NCI-H345 treated with DMSO at 0.1 percent for 48 hours (cell line): ENCODE results near the gene KCNT2.

Source experiments
- DNase-seq: peaks from one replicate; lab custom pipeline; 2025; ENCODE audit not compliant: unreplicated experiment; lab: John Stamatoyannopoulos, UW

The KCNT2 gene

DNA sequence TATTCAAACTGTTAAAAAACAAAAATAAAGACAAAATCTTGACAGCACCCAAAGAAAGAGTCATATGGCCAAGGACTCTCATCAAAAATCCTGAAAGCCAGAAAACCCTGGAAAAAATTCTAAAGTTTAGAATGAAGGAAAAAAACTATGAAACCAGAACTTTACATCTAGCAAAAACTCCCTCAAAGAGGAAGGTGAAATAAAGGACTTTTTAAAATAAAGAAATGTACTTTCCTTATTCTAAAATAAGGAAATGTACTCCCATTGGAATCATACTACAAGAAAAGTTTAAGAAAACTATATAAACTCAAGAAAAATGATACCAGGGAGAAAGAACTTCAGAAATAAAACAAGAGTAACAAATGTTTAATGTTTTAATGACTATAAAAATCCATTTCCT is 206.3 kb downstream of the KCNT2 start:
- DNase-seq: no peak

- DNase-seq: no peak
These were observed 206.8 kb downstream of the KCNT2 start for GRCh38 chr1:196401452-196401833.

- no peak for DNase-seq
These were observed 207.5 kb downstream of the KCNT2 start for GRCh38 chr1:196400478-196401451.

GRCh38 chr1:196399713-196400112 is 208.5 kb downstream of the KCNT2 start:
- DNase-seq: no peak

GRCh38 chr1:196393742-196394141 is 214.5 kb downstream of the KCNT2 start:
- no peak for DNase-seq

GRCh38 chr1:196393282-196393681 is 215.0 kb downstream of the KCNT2 start:
- no peak for DNase-seq

DNA sequence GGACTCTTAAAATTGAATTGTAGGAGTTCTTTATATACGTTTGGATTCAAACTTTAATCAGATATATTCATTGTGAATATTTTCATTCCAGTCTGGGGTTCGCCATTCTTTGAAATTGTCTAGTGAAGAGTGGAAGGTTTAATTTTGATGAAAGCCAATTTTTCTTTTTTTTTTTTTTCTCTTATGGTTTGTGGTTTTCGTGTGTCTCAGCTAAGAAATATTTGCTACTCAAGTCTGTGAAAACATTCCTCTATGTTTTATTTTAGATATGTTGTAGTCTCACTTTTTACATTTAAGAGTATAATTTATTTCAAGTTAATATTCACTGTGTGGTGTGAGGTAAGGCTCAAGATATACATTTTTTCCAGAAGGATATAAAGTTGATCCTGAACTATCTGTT is 220.5 kb downstream of the KCNT2 start:
- DNase-seq: no peak

DNA sequence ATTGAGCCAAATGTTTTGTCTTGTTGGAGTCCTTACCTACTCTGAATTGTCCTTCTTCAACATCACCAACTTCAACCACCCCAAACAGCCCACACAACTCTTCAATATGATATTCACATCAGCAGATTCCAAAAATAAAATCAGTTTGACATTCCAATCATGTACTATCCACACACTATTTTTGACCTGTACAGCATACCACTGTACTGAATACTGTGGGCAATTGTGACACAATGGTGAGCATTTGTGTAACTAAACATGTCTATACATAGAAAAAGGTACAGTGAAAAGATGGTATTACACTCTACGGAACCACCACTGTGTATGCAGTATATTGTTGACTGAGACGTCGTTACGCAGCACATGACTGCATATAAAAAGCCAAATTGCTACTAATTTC is 223.1 kb downstream of the KCNT2 start:
- no peak for DNase-seq

DNA sequence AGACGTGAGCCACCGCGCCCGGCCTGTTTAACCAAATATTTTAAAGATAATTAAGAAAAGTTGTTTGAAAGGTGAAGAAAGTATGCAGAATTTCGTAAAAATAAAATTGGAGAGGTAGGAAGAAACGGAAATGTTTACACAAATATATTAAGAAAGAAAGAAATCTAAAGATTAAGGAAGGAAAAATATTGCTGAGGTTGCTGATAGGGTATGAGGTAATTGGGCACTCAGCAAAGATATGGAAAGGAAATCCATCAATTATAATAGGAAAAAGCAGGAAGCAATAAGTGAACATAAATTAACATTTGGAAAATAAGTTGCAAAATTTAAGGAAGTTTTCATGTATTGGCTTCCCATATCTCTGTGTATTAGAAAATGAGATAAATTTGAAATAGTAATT is 225.9 kb downstream of the KCNT2 start:
- DNase-seq: no peak

DNA sequence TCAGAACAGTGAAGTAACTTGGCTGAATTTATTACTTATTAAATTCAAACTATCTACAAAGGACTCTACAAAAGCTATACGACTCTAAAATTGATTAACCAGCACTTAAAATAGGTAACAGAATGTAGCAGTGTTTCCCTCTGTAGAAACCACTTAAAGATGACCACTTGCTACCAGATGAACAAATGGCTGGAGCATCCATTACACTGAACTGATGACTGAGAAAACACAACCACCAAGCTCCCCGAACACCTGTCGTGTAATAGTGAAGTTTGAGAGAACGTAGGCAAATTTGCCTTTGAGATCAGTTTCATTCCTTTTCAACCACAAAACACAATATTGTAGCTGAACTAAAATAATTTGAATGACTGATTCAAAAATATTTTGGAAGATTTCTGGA is 226.7 kb downstream of the KCNT2 start:
- no peak for DNase-seq

GRCh38 chr1:196380316-196380715 is 227.9 kb downstream of the KCNT2 start:
- DNase-seq: peak; percentile 5

GRCh38 chr1:196377811-196378210 is 230.4 kb downstream of the KCNT2 start:
- DNase-seq: no peak

- DNase-seq: no peak
These were observed 231.5 kb downstream of the KCNT2 start for GRCh38 chr1:196376630-196377328.

DNA sequence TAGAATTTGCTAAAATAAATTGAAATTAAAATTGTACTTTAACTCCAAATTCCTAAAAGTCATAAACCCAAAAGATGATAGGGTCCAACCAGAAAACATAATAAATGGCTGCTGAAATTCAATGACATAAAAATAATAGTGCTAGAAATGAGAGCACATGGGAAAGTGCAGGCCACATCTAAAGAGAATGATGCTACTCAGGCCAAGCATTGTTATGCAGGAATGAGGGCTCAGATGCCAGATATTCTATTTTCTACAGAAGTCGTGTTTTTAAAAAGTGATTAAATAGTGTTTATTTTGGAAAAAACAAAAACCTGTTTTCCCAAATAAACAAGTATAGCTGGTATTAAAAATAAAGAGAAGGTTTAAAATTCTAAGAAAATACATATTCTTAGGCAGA is 234.4 kb downstream of the KCNT2 start:
- DNase-seq: no peak

GRCh38 chr1:196372896-196373536 is 235.2 kb downstream of the KCNT2 start:
- peak; percentile 18 for DNase-seq

GRCh38 chr1:196367838-196368237 is 240.4 kb downstream of the KCNT2 start:
- no peak for DNase-seq

GRCh38 chr1:196366817-196367495 is 241.3 kb downstream of the KCNT2 start:
- no peak for DNase-seq

- no peak for DNase-seq
These were observed 247.0 kb downstream of the KCNT2 start for GRCh38 chr1:196361112-196361714.

DNA sequence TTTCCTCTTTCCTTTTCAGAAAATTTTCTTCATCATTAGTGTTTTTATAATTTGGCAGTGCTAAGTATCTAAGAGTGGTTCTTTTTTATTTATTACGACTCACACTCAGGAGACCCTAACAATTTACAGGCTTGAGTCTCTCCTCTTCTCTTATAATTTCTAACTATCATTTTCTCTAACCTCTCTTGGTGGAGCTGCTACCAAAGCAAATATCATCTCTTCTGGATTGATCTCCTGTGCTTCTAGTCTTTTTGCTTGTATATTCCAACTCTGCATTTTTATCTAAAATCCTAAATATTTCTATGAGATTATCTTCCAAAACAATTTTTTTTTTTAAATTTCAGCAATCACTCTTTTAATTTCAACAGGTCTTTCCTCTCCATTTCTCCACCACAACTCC is 250.3 kb downstream of the KCNT2 start:
- DNase-seq: no peak

- peak; percentile 1 for DNase-seq
These were observed 252.9 kb downstream of the KCNT2 start for GRCh38 chr1:196355206-196355786.
